ENCODE data around the gene BHLHE23.

The BHLHE23 gene

GRCh38 chr20:62979876-62980373 lies 26.8 kb downstream of the BHLHE23 start:
- Histone ChIP-seq H2BK15ac (replicated peaks; ENCODE audit: low read depth) (no peak overlapping the region), H3K27me3 (ENCODE audit: insufficient read depth, low read length, poor library complexity) (no peaks in the 10 kb centered on the region), H2AK5ac (ENCODE audit: low read length) (no peak overlapping the region), H3K9ac (ENCODE audit: low read length) (no peak overlapping the region), H3K27ac (ENCODE audit: low read depth, low read length) (no peak overlapping the region), H3K79me1 (ENCODE audit: low read length) (no peaks in the 10 kb centered on the region), H3K4me2 (ENCODE audit: low read length) (no peak overlapping the region), H3K36me3 (ENCODE audit: control insufficient read depth, insufficient read depth, low read length) (no peaks in the 10 kb centered on the region), H3K18ac (ENCODE audit: low read length) (no peak overlapping the region), H3K4me1 (ENCODE audit: control insufficient read depth, low read depth, low read length) (no peaks in the 10 kb centered on the region), H3K23ac (ENCODE audit: low read length) (no peak overlapping the region), H3K56ac (ENCODE audit: low read length) (no peak overlapping the region), H3K4me3 (ENCODE audit: low read length) (no peak overlapping the region), H2BK5ac (ENCODE audit: low read length) (no peak overlapping the region), H3K4ac (ENCODE audit: low read depth, low read length) (no peak overlapping the region), H3K79me2 (ENCODE audit: control insufficient read depth, insufficient read depth, low read length) (no peaks in the 10 kb centered on the region), H2BK120ac (ENCODE audit: low read depth, low read length) (no peak overlapping the region), H4K5ac (ENCODE audit: low read length) (no peak overlapping the region), H4K8ac (ENCODE audit: low read depth, low read length) (no peak overlapping the region)
- DNase-seq = no peak
- WGBS (ENCODE audit: extremely low coverage, insufficient coverage, low lambda C conversion rate) = no CpG with 5 or more reads among the region's 19 CpGs

GRCh38 chr20:62979310-62979709 lies 27.5 kb downstream of the BHLHE23 start:
- Histone ChIP-seq H2AK5ac (ENCODE audit: low read length) (no peak overlapping the region), H3K4me3 (ENCODE audit: low read length) (no peak overlapping the region), H3K9ac (ENCODE audit: low read length) (no peak overlapping the region), H4K5ac (ENCODE audit: low read length) (no peak overlapping the region), H4K8ac (ENCODE audit: low read depth, low read length) (no peak overlapping the region), H3K27ac (ENCODE audit: low read depth, low read length) (no peak overlapping the region), H3K4me2 (ENCODE audit: low read length) (no peak overlapping the region), H3K23ac (ENCODE audit: low read length) (no peak overlapping the region), H3K79me2 (ENCODE audit: control insufficient read depth, insufficient read depth, low read length) (no peaks in the 10 kb centered on the region), H3K18ac (ENCODE audit: low read length) (no peak overlapping the region), H3K4ac (ENCODE audit: low read depth, low read length) (no peak overlapping the region), H3K56ac (ENCODE audit: low read length) (no peak overlapping the region), H2BK15ac (replicated peaks; ENCODE audit: low read depth) (no peak overlapping the region), H3K79me1 (ENCODE audit: low read length) (no peaks in the 10 kb centered on the region), H2BK120ac (ENCODE audit: low read depth, low read length) (no peak overlapping the region), H2BK5ac (ENCODE audit: low read length) (no peak overlapping the region), H3K36me3 (ENCODE audit: control insufficient read depth, insufficient read depth, low read length) (no peaks in the 10 kb centered on the region), H3K4me1 (ENCODE audit: control insufficient read depth, low read depth, low read length) (no peaks in the 10 kb centered on the region), H3K27me3 (ENCODE audit: insufficient read depth, low read length, poor library complexity) (peaks cover 3% of the 10 kb centered on the region)
- WGBS (ENCODE audit: extremely low coverage, insufficient coverage, low lambda C conversion rate) = no CpG with 5 or more reads among the region's 14 CpGs
- DNase-seq = no peak

DNA sequence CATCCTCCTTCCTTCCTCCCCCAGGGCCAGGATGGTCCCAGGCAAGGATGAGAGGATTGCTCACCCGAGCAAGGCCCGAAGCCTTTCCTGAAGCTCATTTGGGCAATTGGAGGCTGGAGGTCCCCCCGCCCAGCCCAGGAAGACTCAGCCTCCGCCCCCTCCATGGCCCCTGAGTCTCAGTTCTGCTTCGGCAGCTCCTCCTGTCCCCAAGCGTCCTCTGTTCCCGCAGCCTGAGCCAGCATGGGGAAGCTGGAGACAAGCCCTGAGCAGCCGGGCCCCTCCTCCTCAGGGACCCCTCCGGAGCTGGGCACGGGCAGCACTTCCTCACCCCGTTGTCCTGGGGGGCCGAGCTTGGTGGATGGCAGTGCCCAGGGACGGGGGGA lies 28.2 kb downstream of the BHLHE23 start:
- Histone ChIP-seq H2BK15ac (replicated peaks; ENCODE audit: low read depth) (no peak overlapping the region), H3K27ac (ENCODE audit: low read depth, low read length) (no peak overlapping the region), H3K4ac (ENCODE audit: low read depth, low read length) (no peak overlapping the region), H3K9ac (ENCODE audit: low read length) (no peak overlapping the region), H3K4me1 (ENCODE audit: control insufficient read depth, low read depth, low read length) (no peaks in the 10 kb centered on the region), H3K4me2 (ENCODE audit: low read length) (no peak overlapping the region), H3K79me1 (ENCODE audit: low read length) (no peaks in the 10 kb centered on the region), H3K18ac (ENCODE audit: low read length) (no peak overlapping the region), H2BK120ac (ENCODE audit: low read depth, low read length) (no peak overlapping the region), H3K23ac (ENCODE audit: low read length) (no peak overlapping the region), H3K36me3 (ENCODE audit: control insufficient read depth, insufficient read depth, low read length) (no peaks in the 10 kb centered on the region), H4K8ac (ENCODE audit: low read depth, low read length) (no peak overlapping the region), H3K4me3 (ENCODE audit: low read length) (no peak overlapping the region), H2BK5ac (ENCODE audit: low read length) (no peak overlapping the region), H3K56ac (ENCODE audit: low read length) (no peak overlapping the region), H2AK5ac (ENCODE audit: low read length) (no peak overlapping the region), H3K27me3 (ENCODE audit: insufficient read depth, low read length, poor library complexity) (peaks cover 9% of the 10 kb centered on the region), H3K79me2 (ENCODE audit: control insufficient read depth, insufficient read depth, low read length) (no peaks in the 10 kb centered on the region), H4K5ac (ENCODE audit: low read length) (no peak overlapping the region)
- WGBS (ENCODE audit: extremely low coverage, insufficient coverage, low lambda C conversion rate) = no CpG with 5 or more reads among the region's 13 CpGs
- no peak for DNase-seq

DNA sequence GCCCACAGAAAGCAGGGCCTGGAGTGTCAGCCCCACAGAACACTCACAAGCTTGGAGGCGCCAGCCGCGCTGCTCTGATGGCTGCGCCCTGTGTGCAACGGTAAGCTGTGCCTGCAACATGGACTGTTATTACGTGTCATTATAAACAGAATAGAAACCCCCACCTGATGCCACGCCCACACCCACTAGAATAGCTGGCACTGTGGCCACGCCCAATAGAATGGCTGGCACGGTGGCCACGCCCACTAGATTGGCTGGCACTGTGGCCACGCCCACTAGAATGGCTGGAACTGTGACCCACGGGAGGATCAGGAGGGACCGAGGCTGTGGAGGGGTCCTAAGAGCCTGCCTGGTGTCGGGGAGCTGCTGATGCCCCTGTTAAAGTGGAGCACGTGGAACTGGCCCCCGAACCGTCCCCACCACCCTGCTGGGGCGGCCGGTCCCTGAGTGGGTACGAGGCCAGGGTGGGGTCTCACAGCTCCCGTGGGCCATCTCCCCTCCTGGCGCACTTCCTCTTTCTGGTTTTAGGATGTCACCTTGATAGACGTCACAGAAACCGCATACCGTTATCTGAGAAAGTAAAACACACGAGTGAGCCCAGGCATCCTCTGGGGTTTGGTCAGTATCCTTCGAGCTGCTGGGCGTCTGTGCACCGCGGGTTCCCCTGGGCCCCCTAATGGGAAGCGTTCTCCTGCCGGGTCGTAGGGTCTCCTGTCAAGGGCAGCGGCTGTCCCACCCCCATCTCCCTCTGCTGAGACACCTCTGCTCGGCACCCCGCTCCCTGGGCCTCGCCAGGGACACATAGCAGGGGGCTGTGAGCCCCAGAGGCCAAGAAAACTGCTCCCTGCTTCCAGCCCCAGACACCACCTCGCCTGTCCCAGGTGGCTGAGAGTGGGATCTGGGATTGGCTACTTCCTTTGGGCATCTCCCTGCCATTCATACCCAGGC lies 28.9 kb downstream of the BHLHE23 start:
- no CpG with 5 or more reads among the region's 38 CpGs for WGBS (ENCODE audit: extremely low coverage, insufficient coverage, low lambda C conversion rate)
- Histone ChIP-seq H2AK5ac (ENCODE audit: low read length) (no peak overlapping the region), H3K56ac (ENCODE audit: low read length) (no peak overlapping the region), H4K8ac (ENCODE audit: low read depth, low read length) (no peak overlapping the region), H3K79me2 (ENCODE audit: control insufficient read depth, insufficient read depth, low read length) (no peaks in the 10 kb centered on the region), H2BK15ac (replicated peaks; ENCODE audit: low read depth) (no peak overlapping the region), H3K4ac (ENCODE audit: low read depth, low read length) (no peak overlapping the region), H3K4me2 (ENCODE audit: low read length) (no peak overlapping the region), H4K5ac (ENCODE audit: low read length) (no peak overlapping the region), H3K4me3 (ENCODE audit: low read length) (no peak overlapping the region), H3K27ac (ENCODE audit: low read depth, low read length) (no peak overlapping the region), H3K4me1 (ENCODE audit: control insufficient read depth, low read depth, low read length) (no peaks in the 10 kb centered on the region), H3K27me3 (ENCODE audit: insufficient read depth, low read length, poor library complexity) (peaks cover 15% of the 10 kb centered on the region), H3K79me1 (ENCODE audit: low read length) (no peaks in the 10 kb centered on the region), H2BK5ac (ENCODE audit: low read length) (no peak overlapping the region), H3K18ac (ENCODE audit: low read length) (no peak overlapping the region), H3K36me3 (ENCODE audit: control insufficient read depth, insufficient read depth, low read length) (no peaks in the 10 kb centered on the region), H3K9ac (ENCODE audit: low read length) (no peak overlapping the region), H2BK120ac (ENCODE audit: low read depth, low read length) (no peak overlapping the region), H3K23ac (ENCODE audit: low read length) (no peak overlapping the region)
- no peak for DNase-seq

DNA sequence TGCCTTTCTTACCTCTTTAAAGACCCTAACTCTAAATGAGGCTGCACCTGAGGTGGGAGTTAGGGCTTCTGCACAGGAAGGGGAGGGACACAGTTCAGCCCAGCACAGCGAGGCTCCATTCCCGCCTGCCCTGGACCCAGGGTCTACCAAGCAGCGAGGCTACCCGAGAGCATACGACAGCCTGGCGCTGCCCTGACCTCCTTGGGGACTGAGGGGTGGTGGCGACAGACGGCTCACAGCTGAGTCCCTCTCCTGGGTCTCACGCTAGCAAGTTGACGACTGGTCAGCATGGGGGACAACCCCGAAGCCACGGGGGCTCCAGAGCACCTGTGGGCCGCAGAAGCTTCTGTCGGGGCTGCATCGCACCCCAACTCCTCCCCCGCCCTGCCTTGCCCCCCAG lies 29.9 kb downstream of the BHLHE23 start:
- H3K4me1 ChIP-seq (ENCODE audit: control insufficient read depth, low read depth, low read length) = no peaks in the 10 kb centered on the region
- no peak overlapping the region for H2AK5ac ChIP-seq (ENCODE audit: low read length)
- no peak for DNase-seq
- no peak overlapping the region for H3K4me2 ChIP-seq (ENCODE audit: low read length)
- H4K5ac ChIP-seq (ENCODE audit: low read length) = no peak overlapping the region
- H2BK15ac ChIP-seq (replicated peaks; ENCODE audit: low read depth) = no peak overlapping the region
- no peak overlapping the region for H3K56ac ChIP-seq (ENCODE audit: low read length)
- H2BK5ac ChIP-seq (ENCODE audit: low read length) = no peak overlapping the region
- no peak overlapping the region for H4K8ac ChIP-seq (ENCODE audit: low read depth, low read length)
- no peaks in the 10 kb centered on the region for H3K36me3 ChIP-seq (ENCODE audit: control insufficient read depth, insufficient read depth, low read length)
- no peak overlapping the region for H3K4me3 ChIP-seq (ENCODE audit: low read length)
- H2BK120ac ChIP-seq (ENCODE audit: low read depth, low read length) = no peak overlapping the region
- H3K4ac ChIP-seq (ENCODE audit: low read depth, low read length) = no peak overlapping the region
- H3K27ac ChIP-seq (ENCODE audit: low read depth, low read length) = no peak overlapping the region
- H3K79me1 ChIP-seq (ENCODE audit: low read length) = no peaks in the 10 kb centered on the region
- H3K79me2 ChIP-seq (ENCODE audit: control insufficient read depth, insufficient read depth, low read length) = no peaks in the 10 kb centered on the region
- no peak overlapping the region for H3K23ac ChIP-seq (ENCODE audit: low read length)
- H3K9ac ChIP-seq (ENCODE audit: low read length) = no peak overlapping the region
- WGBS (ENCODE audit: extremely low coverage, insufficient coverage, low lambda C conversion rate) = no CpG with 5 or more reads among the region's 16 CpGs
- H3K27me3 ChIP-seq (ENCODE audit: insufficient read depth, low read length, poor library complexity) = peaks cover 16% of the 10 kb centered on the region
- no peak overlapping the region for H3K18ac ChIP-seq (ENCODE audit: low read length)

All from mesendoderm (in vitro differentiated cells).